Adrenal gland (tissue), 12 donors: ENCODE data around the gene SBF2. TPM values are rescaled to one million over a fixed set of nuclear protein-coding genes. Genes with fewer than 3 reads are reported as not detected.

Source experiments
- DNase-seq, 7 donors: peaks; one replicate each; pipeline ENCODE4 v3.0.0-alpha.2; 2019 to 2020
- H3K27ac ChIP-seq, 5 donors: fragments of 200-600 bp; sonication (generic) in 4 of 5; 1 replicate in 3 of 5; 2 replicates in 2 of 5; pipeline versions ENCODE4 v1.5.1 to v1.8.0; 2016 to 2020; ENCODE audit warnings: mild to moderate bottlenecking in 1 of 5
- H3K27me3 ChIP-seq: fragments of 200-600 bp; 2 replicates; pipeline ENCODE4 v1.8.0; 2021
- H3K36me3 ChIP-seq, 2 donors: fragments of 200-600 bp; replicated peaks in 1 of 2; 1 replicate in 1 of 2; 2 replicates in 1 of 2; pipeline versions ENCODE4 v1.5.1 to v1.8.0; 2018 to 2022
- H3K4me1 ChIP-seq, 2 donors: fragments of 200-600 bp; replicated peaks in 1 of 2; 1 replicate in 1 of 2; 2 replicates in 1 of 2; pipeline versions ENCODE4 v1.5.1 to v1.8.0; 2018 to 2021
- H3K4me3 ChIP-seq, 4 donors: fragments of 200-600 bp; sonication (generic) in 3 of 4; one replicate each; pipeline ENCODE4 v1.5.1; 2016 to 2018
- H3K9me3 ChIP-seq, 3 donors: fragments of 200-600 bp; sonication (generic) in 1 of 3; replicated peaks in 1 of 3; 1 replicate in 2 of 3; 2 replicates in 1 of 3; pipeline versions ENCODE4 v1.5.1 to v1.8.0; 2016 to 2021
- CTCF ChIP-seq, 6 experiments: fragments of 450-650 bp in 4 of 6; fragments of 200-600 bp in 2 of 6; sonication (generic) in 1 of 6; IDR thresholded peaks; 1 replicate in 5 of 6; 2 replicates in 1 of 6; pipeline versions ENCODE4 v1.5.1 to v1.8.0; 2016 to 2021; ENCODE audit warnings: antibody characterized with exemption in 6 of 6, mild to moderate bottlenecking in 2 of 6, moderate library complexity in 1 of 6
- POLR2A ChIP-seq, 2 donors: fragments of 450-650 bp; IDR thresholded peaks; one replicate each; pipeline ENCODE4 v1.6.1; 2017; ENCODE audit warnings: antibody characterized with exemption in 2 of 2, mild to moderate bottlenecking in 2 of 2, moderate library complexity in 1 of 2
- WGBS, 4 donors: extraction: QIAGEN DNeasy Blood & Tissue Kit in 2 of 4; methylation state at CpG; one replicate each; pipeline versions ENCODE4 v1.1.5 to v1.1.7; 2013 to 2017; 5-methylcytosine and 5-hydroxymethylcytosine counted together
- intact Hi-C, 2 donors: fragments of 100-400 bp; cut with DNase I; formaldehyde crosslinking; loops; one replicate each; pipeline versions ENCODE4 v1.14.1 to v1.15.0; 2022 to 2023
- polyA plus RNA-seq, 3 donors: library from polyadenylated mRNA; stranded (reverse); fragments of 200-250 nt in 2 of 3; fragments of 350-450 nt in 1 of 3; fragmentation: Illumina TruSeq in 1 of 3; extraction: RNeasy Lipid Tissue Mini Kit (QIAGEN cat#74804) in 1 of 3; gene quantifications; one replicate each; pipeline ENCODE4 v1.2.3, GENCODE V29; 2013 to 2014
- total RNA-seq, 9 donors: library from RNA; depleted of rRNA in 4 of 9; stranded (reverse); fragments of >200 nt in 4 of 9; fragments of 120-200 nt in 1 of 9; fragmentation: NEBNext Ultra II Directional in 1 of 9; extraction: Animal tissue kit (Norgen Biotek cat#: 25700) in 1 of 9; gene quantifications; one replicate each; pipeline versions ENCODE4 v1.1.0 to v1.2.4, GENCODE V29; 2013 to 2023
- donor health status: healthy with polysubstance abuse.
- donor health status: Bipolar disorder and iron deficiency.
- donor health status: DM: yes; HTN: yes; CAD: no.
- donor health status: DM: no; HTN: no; CAD: no.
- donor health status: DM: no; HTN: no; CAD: no.
- donor health status: DM: yes; HTN: yes; CAD: no.

Gene SBF2
- total and polyA plus RNA-seq, 12 donors, result 12.5 to 66.7 (median 38.0) TPM

DNA sequence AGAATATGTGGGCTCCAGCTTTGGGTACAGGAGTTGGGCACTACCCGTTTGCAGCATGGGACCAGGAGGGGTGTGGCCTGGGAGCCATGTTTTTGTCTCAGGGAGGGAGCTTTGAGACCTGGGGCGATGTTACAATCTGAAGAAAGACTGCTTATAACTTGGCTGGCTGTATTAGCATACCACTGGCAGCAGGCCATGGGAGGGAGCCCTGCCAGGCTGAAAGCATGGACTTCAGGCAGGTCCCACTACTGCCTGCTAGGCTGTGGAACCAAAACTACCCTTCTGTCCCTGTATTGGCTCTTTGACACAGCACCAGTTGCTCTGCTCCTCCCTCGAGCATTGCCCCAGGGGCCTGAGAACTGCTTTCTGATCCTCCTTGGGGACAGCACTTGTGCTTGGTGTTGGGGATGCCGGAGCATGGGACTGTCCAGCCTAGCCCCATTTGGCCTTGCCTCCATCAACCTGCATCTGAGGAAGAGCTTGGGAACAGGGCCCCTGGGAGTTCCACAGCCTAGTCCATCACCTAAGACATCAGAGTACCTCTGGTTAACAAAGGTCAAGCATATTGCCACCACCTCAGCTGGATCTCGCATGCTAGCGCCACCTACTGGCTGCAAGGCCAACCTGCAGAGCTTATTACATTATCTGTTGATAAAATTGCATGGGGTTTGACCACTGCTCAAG, 217.4 kb downstream of the SBF2 start:
- intact Hi-C loops, result no loop called here
- H3K36me3 ChIP-seq, result no peaks in the 10 kb centered on the region
- TF ChIP-seq POLR2A (IDR thresholded peaks at IDR 0.05) (no peak), CTCF (IDR thresholded peaks at IDR 0.05) (peak in 5 of 6 experiments; percentile 15 to 48 (median 47))
- WGBS, 4 donors, result 40 to 72% (median 54%) methylated on average over 4 to 6 of the region's 6 CpGs
- DNase-seq, result peak; percentile 42 to 75 (median 50)
- no peak overlapping the region for H3K27ac ChIP-seq
- H3K4me3 ChIP-seq, result no peak overlapping the region
- H3K9me3 ChIP-seq, result peaks cover 0 to 10% (median 3%) of the 10 kb centered on the region in 3 donors
- H3K4me1 ChIP-seq, result no peaks in the 10 kb centered on the region
- no peaks in the 10 kb centered on the region for H3K27me3 ChIP-seq

GRCh38 chr11:10075141-10075540, 218.9 kb downstream of the SBF2 start:
- Histone ChIP-seq H3K36me3 (no peaks in the 10 kb centered on the region), H3K27me3 (no peaks in the 10 kb centered on the region), H3K27ac (no peak overlapping the region), H3K4me3 (no peak overlapping the region), H3K4me1 (no peaks in the 10 kb centered on the region), H3K9me3 (peaks cover 0 to 3% (median 2%) of the 10 kb centered on the region in 3 donors)
- WGBS, 4 donors, result 93 to 97% (median 96%) methylated on average over 2 of the region's 2 CpGs
- TF ChIP-seq POLR2A (IDR thresholded peaks at IDR 0.05) (no peak), CTCF (IDR thresholded peaks at IDR 0.05) (no peak)
- intact Hi-C loops, result no loop called here
- no peak for DNase-seq

DNA sequence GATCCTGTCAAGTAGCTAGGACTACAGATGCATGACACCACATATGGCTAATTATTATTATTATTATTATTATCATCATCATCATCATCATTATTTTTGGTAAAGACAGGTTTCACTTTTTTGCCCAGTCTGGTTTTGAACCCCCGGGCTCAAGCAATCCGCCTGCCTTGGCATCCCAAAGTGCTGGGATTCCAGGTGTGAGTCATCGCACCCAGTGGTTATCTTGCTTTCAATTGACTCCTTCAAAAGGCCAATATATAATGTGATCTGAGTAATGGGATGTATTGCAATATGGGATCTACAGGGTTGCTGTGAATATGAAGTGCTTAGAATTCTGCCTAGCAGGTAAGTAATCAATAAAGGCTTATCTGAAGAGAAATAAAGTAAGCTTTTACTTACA, 221.2 kb downstream of the SBF2 start:
- Histone ChIP-seq H3K4me1 (no peaks in the 10 kb centered on the region), H3K9me3 (no peaks in the 10 kb centered on the region), H3K27ac (no peak overlapping the region), H3K4me3 (no peak overlapping the region), H3K36me3 (no peaks in the 10 kb centered on the region), H3K27me3 (no peaks in the 10 kb centered on the region)
- intact Hi-C loops, result no loop called here
- 97 to 100% (median 98%) methylated on average over 3 of the region's 3 CpGs for WGBS, 4 donors
- no peak for TF ChIP-seq POLR2A (IDR thresholded peaks at IDR 0.05)
- no peak for TF ChIP-seq CTCF (IDR thresholded peaks at IDR 0.05)
- no peak for DNase-seq

DNA sequence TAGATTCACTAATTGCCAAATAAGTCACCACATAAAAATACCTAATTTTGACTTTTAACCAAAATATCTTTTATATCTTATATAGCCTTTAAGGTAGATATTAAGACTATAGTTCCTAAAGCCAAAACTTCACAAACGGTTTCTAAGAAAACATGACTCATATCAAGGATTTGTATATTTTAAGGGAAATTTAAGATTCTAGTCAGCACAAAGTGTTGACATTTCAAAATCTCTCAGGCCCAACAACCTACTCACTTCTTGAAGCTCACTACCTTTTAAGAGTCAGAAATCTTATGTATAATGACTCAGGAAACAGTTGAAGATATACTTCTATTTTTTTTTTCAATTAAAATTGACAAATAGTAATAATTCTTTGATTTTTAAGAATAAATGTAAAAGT, 221.9 kb downstream of the SBF2 start:
- DNase-seq, result no peak
- TF ChIP-seq CTCF (IDR thresholded peaks at IDR 0.05) (no peak), POLR2A (IDR thresholded peaks at IDR 0.05) (no peak)
- WGBS, 4 donors, result 88 to 97% (median 92%) methylated on average over 1 of the region's 1 CpG
- H3K4me1 ChIP-seq, result no peaks in the 10 kb centered on the region
- H3K36me3 ChIP-seq, result no peaks in the 10 kb centered on the region
- H3K9me3 ChIP-seq, result no peaks in the 10 kb centered on the region
- H3K27ac ChIP-seq, result no peak overlapping the region
- H3K4me3 ChIP-seq, result no peak overlapping the region
- H3K27me3 ChIP-seq, result no peaks in the 10 kb centered on the region
- intact Hi-C loops, result no loop called here
